Breast epithelium (tissue), 3 donors: ENCODE data around the gene MITF.

Source experiments
- POLR2A ChIP-seq: fragments of 450-650 bp; IDR thresholded peaks from one replicate; pipeline ENCODE4 v1.6.1; 2016; ENCODE audit warnings: antibody characterized with exemption, mild to moderate bottlenecking, moderate library complexity
- POLR2AphosphoS5 ChIP-seq, 3 donors: sonication (generic); formaldehyde crosslinking; IDR thresholded peaks; one replicate each; pipeline ENCODE4 v1.6.1; 2017; ENCODE audit warnings: antibody characterized with exemption in 3 of 3
- TF ChIP-seq, protein P1 (sequence below), 3 donors: fragments of 450-650 bp; IDR thresholded peaks; one replicate each; pipeline ENCODE4 v1.5.1; 2016 to 2017; ENCODE audit warnings: antibody characterized with exemption in 3 of 3, mild to moderate bottlenecking in 3 of 3, moderate library complexity in 3 of 3

DNA sequence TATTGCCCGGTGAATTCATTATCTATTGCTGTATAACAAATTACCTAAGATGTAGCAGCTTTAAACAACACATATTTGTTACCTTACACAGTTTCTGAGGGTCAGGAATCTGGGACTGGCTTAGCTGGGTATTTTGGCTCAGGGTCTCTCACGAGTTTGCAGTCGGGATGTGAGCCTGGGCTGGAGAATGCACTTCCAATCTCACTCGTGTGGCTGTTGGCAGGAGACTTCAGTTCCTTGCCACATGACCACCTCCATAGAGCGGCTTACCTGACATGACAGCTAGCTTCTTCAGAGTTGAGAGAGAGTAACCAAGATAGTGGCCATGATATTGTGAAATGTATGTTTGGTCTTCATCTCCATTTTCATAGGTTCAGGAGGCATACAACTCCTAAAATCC, 18.4 kb upstream of the MITF start:
- TF ChIP-seq, protein P1, sequence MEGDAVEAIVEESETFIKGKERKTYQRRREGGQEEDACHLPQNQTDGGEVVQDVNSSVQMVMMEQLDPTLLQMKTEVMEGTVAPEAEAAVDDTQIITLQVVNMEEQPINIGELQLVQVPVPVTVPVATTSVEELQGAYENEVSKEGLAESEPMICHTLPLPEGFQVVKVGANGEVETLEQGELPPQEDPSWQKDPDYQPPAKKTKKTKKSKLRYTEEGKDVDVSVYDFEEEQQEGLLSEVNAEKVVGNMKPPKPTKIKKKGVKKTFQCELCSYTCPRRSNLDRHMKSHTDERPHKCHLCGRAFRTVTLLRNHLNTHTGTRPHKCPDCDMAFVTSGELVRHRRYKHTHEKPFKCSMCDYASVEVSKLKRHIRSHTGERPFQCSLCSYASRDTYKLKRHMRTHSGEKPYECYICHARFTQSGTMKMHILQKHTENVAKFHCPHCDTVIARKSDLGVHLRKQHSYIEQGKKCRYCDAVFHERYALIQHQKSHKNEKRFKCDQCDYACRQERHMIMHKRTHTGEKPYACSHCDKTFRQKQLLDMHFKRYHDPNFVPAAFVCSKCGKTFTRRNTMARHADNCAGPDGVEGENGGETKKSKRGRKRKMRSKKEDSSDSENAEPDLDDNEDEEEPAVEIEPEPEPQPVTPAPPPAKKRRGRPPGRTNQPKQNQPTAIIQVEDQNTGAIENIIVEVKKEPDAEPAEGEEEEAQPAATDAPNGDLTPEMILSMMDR (IDR thresholded peaks at IDR 0.05), result no peak
- no peak for TF ChIP-seq POLR2A
- no peak for TF ChIP-seq POLR2AphosphoS5 (IDR thresholded peaks at IDR 0.05)
